Transverse colon (tissue), 4 donors: ENCODE results near the gene ADGRF4. TPM values are rescaled to one million over a fixed set of nuclear protein-coding genes. Genes with fewer than 3 reads are reported as not detected.
A peak's percentile ranks its signal among the peaks of the same experiment; 100 is the strongest.
"Not testable (repeated sequence)": the region's sequence is repeated elsewhere in the genome, so short reads cannot be mapped to it uniquely, and the experiment has no call there.

ENCODE experiments used
- DNase-seq: peaks from one replicate; pipeline ENCODE4 v3.0.0-alpha.2; 2019
- H3K27ac ChIP-seq, 4 donors: fragments of 200-600 bp; sonication (generic); 2 replicates each; pipeline ENCODE4 v1.5.1; 2016 to 2018; ENCODE audit warnings: inconsistent platforms in 4 of 4
- H3K27me3 ChIP-seq: fragments of 200-600 bp; sonication (generic); 2 replicates; pipeline ENCODE4 v1.5.1; 2017; ENCODE audit warnings: inconsistent platforms
- H3K36me3 ChIP-seq, 4 donors: fragments of 200-600 bp; sonication (generic); 2 replicates each; pipeline ENCODE4 v1.5.1; 2017 to 2019; ENCODE audit warnings: inconsistent platforms in 4 of 4
- H3K4me1 ChIP-seq, 4 donors: fragments of 200-600 bp; sonication (generic); 2 replicates each; pipeline ENCODE4 v1.5.1; 2017 to 2020; ENCODE audit warnings: inconsistent platforms in 4 of 4
- H3K4me3 ChIP-seq, 4 donors: fragments of 200-600 bp; sonication (generic); 1 replicate in 1 of 4; 2 replicates in 3 of 4; pipeline versions ENCODE4 v1.5.1 to v1.6.1; 2017 to 2019; ENCODE audit warnings: inconsistent platforms in 4 of 4
- H3K9me3 ChIP-seq, 2 donors: fragments of 200-600 bp; sonication (generic); 2 replicates each; pipeline ENCODE4 v1.5.1; 2017 to 2019; ENCODE audit warnings: inconsistent platforms in 2 of 2
- EP300 ChIP-seq: sonication (generic); formaldehyde crosslinking; IDR thresholded peaks from one replicate; pipeline ENCODE4 v1.6.1; 2017; ENCODE audit warnings: antibody characterized with exemption, low read depth
- POLR2A ChIP-seq: fragments of 450-650 bp; IDR thresholded peaks from one replicate; pipeline ENCODE4 v1.6.1; 2016; ENCODE audit warnings: antibody characterized with exemption, mild to moderate bottlenecking, moderate library complexity
- POLR2AphosphoS5 ChIP-seq, 3 donors: sonication (generic); formaldehyde crosslinking; IDR thresholded peaks; one replicate each; pipeline ENCODE4 v1.6.1; 2016; ENCODE audit warnings: antibody characterized with exemption in 3 of 3
- WGBS, 2 donors: methylation state at CpG; one replicate each; pipeline ENCODE4 v1.1.5; 2018; ENCODE audit warnings: low coverage in 1 of 2; 5-methylcytosine and 5-hydroxymethylcytosine counted together
- in situ Hi-C, 4 donors: fragments of 200-750 bp; cut with MboI; loops; one replicate each; pipeline versions ENCODE4 v1.15.0 to v1.15.1; 2017; ENCODE audit warnings: low sequenced_read_pairs in 3 of 4, low pct_ligation_motif_present in 1 of 4, low pct_unique_long_range_greater_than_20kb in 1 of 4
- intact Hi-C: fragments of 100-400 bp; cut with DNase I; formaldehyde crosslinking; loops from one replicate; pipeline ENCODE4 v1.15.1; 2023; ENCODE audit warnings: low total_unique reads
- total RNA-seq, 4 donors: library from RNA; depleted of rRNA; stranded (reverse); fragments of >200 nt; gene quantifications; one replicate each; pipeline ENCODE4 v1.1.0, GENCODE V29; 2016
- TF ChIP-seq, protein P1 (sequence below), 5 experiments: fragments of 200-600 bp in 3 of 5; fragments of 450-650 bp in 2 of 5; sonication (generic) in 3 of 5; IDR thresholded peaks; 1 replicate in 2 of 5; 2 replicates in 3 of 5; pipeline ENCODE4 v1.5.1; 2016 to 2017; ENCODE audit warnings: antibody characterized with exemption in 5 of 5, inconsistent platforms in 3 of 5, mild to moderate bottlenecking in 2 of 5, moderate library complexity in 1 of 5

The ADGRF4 gene
- total RNA-seq, 4 donors from 2014 or later, result 2.0 to 3.5 (median 3.0) TPM; not detected in 1

DNA sequence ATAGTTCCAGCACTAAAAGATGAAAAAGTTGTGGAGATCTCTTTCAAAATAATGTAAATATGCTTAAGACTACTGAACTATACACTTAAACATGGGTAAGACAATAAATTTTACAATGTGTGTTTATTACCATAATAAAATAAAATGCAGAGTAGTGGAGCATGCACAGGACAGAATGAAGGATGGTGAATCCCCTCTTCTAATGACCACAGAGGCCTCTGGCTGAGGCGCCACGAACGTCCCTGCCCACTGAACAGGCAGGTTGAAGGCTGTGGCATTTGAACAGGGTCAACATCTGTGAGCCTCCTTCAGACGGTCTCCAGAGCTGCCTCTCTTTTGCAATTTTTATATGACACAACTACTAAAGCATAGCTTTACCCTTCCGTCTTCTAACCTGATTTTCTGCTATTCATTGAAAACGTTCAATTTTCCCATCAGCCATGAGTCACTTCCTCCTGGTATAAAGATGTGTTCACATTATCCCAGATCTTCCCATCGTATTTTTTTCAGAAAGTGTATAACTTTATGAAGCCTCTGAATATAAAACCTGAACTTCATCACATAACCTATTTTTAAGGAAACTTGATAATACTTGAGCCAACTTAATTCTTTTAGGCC lies 37.8 kb downstream of the ADGRF4 start:
- Histone ChIP-seq H3K4me3 (no peak overlapping the region), H3K9me3 (no peaks in the 10 kb centered on the region), H3K27ac (peak overlapping the region in 1 of 4 donors; percentile 14), H3K4me1 (peaks cover 0 to 23% (median 3%) of the 10 kb centered on the region in 4 donors), H3K36me3 (no peaks in the 10 kb centered on the region), H3K27me3 (no peaks in the 10 kb centered on the region)
- intact Hi-C loops, result no loop called here
- 35 to 45% methylated on average over 7 of the region's 7 CpGs for WGBS, 2 donors
- TF ChIP-seq POLR2A (no peak), EP300 (no peak), POLR2AphosphoS5 (IDR thresholded peaks at IDR 0.05) (no peak)
- TF ChIP-seq, protein P1, sequence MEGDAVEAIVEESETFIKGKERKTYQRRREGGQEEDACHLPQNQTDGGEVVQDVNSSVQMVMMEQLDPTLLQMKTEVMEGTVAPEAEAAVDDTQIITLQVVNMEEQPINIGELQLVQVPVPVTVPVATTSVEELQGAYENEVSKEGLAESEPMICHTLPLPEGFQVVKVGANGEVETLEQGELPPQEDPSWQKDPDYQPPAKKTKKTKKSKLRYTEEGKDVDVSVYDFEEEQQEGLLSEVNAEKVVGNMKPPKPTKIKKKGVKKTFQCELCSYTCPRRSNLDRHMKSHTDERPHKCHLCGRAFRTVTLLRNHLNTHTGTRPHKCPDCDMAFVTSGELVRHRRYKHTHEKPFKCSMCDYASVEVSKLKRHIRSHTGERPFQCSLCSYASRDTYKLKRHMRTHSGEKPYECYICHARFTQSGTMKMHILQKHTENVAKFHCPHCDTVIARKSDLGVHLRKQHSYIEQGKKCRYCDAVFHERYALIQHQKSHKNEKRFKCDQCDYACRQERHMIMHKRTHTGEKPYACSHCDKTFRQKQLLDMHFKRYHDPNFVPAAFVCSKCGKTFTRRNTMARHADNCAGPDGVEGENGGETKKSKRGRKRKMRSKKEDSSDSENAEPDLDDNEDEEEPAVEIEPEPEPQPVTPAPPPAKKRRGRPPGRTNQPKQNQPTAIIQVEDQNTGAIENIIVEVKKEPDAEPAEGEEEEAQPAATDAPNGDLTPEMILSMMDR (IDR thresholded peaks at IDR 0.05), result no peak
- in situ Hi-C loops, result no loop called here
- DNase-seq, result peak; percentile 27

DNA sequence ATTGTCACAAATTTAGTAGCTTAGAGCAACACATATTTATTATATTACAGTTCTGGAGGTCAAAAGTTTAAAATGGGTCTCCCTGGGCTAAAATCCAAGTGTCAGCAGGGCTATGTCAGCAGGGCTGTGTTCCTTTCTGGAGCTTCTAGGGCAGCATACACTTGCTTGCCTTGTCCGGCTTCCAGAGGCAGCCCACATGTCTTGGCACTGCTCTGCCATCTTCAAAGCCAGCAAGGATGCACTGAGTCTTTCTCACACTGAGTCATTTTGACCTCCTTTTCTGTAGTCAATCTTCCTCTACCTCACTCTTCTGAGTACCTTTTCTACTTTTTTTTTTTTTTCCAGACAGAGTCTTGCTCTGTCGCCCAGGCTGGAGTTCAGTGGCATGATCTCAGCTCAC lies 39.0 kb downstream of the ADGRF4 start:
- no peaks in the 10 kb centered on the region for H3K36me3 ChIP-seq
- H3K4me1 ChIP-seq, result peaks cover 0 to 33% (median 9%) of the 10 kb centered on the region in 4 donors
- TF ChIP-seq POLR2AphosphoS5 (IDR thresholded peaks at IDR 0.05) (no peak), EP300 (no peak), POLR2A (no peak)
- TF ChIP-seq, protein P1 (IDR thresholded peaks at IDR 0.05), result no peak
- 83 to 85% methylated on average over 2 of the region's 2 CpGs for WGBS, 2 donors
- no peak for DNase-seq
- H3K27ac ChIP-seq, result no peak overlapping the region
- in situ Hi-C loops, result no loop called here
- no peak overlapping the region for H3K4me3 ChIP-seq
- H3K9me3 ChIP-seq, result no peaks in the 10 kb centered on the region
- intact Hi-C loops, result no loop called here
- H3K27me3 ChIP-seq, result no peaks in the 10 kb centered on the region

DNA sequence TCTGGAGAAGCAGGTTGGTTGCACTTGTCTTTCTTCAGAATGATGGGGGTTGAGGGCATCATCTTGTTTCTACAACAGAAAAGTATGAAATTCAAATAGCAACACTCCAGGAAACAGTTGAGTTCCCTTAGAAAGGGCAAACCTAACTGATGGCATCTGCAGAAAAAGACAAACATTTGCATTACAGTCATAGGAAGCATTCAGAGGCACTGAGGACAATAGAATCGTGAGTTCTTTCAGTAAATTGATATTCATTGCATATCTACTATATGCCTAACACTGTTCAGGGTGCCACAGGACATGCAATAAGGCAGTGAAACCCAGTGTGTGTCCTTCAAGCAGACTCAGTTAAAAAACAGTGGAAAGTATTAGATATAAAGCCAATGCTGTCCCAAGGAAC lies 42.3 kb downstream of the ADGRF4 start:
- no peak for DNase-seq
- 68 to 100% methylated on average over 1 of the region's 1 CpG for WGBS, 2 donors
- TF ChIP-seq POLR2A (no peak), POLR2AphosphoS5 (IDR thresholded peaks at IDR 0.05) (no peak)
- Histone ChIP-seq H3K9me3 (no peaks in the 10 kb centered on the region), H3K27me3 (no peaks in the 10 kb centered on the region), H3K36me3 (no peaks in the 10 kb centered on the region), H3K4me3 (no peak overlapping the region), H3K4me1 (peaks cover 0 to 29% (median 7%) of the 10 kb centered on the region in 4 donors), H3K27ac (no peak overlapping the region)
- intact Hi-C loops (no loop called here), in situ Hi-C loops (no loop called here)

DNA sequence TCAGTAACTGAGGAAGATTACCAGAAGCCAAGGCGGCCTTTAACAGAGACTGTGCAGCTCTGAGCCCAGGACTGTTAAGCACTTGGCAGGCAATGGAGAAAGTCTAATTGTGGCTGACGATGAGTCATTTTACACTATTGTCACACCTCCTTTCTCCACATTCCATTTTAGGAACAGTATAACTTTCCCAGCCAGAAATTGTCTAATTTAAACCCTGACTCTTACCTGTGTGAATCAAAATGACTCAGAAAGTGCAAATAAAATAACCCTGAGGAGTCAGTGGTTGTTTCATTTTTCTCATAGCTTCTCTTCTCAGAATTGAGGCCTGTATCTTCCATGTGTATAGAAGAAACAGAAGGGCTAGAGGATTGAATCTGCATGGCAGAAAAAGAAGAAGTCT lies 43.4 kb downstream of the ADGRF4 start:
- WGBS, 2 donors, result 34 to 36% methylated on average over 2 of the region's 2 CpGs
- Histone ChIP-seq H3K4me3 (no peak overlapping the region), H3K27ac (peak overlapping the region; percentile 51 to 63 (median 56)), H3K36me3 (no peaks in the 10 kb centered on the region), H3K4me1 (peaks cover 0 to 18% (median 7%) of the 10 kb centered on the region in 4 donors), H3K27me3 (no peaks in the 10 kb centered on the region), H3K9me3 (no peaks in the 10 kb centered on the region)
- no peak for TF ChIP-seq POLR2A
- TF ChIP-seq EP300, result no peak
- TF ChIP-seq, protein P1 (IDR thresholded peaks at IDR 0.05), result no peak
- TF ChIP-seq POLR2AphosphoS5 (IDR thresholded peaks at IDR 0.05), result no peak
- intact Hi-C loops, result no loop called here
- in situ Hi-C loops, result no loop called here
- DNase-seq, result peak; percentile 40

DNA sequence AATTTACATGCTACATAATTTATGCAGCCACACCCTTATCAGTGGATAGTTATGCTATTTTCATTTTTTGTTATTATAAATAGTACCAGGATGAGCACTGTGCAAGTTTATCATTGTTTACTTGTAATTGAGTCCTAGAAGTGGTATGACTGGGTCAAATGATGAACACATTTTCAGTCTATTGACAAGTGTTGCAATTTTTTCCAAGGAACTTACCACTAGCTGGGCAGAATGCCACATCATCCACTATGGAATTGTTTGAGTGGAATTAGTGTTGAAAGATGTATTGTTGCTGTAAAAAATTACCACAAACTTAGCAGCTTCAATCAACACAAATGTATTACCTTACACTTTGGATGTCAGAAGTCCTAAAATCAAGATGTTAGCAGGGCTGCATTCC lies 45.4 kb downstream of the ADGRF4 start:
- DNase-seq, result no peak
- Histone ChIP-seq H3K4me3 (no peak overlapping the region), H3K4me1 (peaks cover 0 to 17% (median 7%) of the 10 kb centered on the region in 4 donors), H3K27ac (no peak overlapping the region), H3K9me3 (no peaks in the 10 kb centered on the region), H3K36me3 (no peaks in the 10 kb centered on the region), H3K27me3 (no peaks in the 10 kb centered on the region)
- intact Hi-C loops, result no loop called here
- in situ Hi-C loops, result no loop called here
- TF ChIP-seq POLR2AphosphoS5 (IDR thresholded peaks at IDR 0.05), result no peak
- TF ChIP-seq, protein P1 (IDR thresholded peaks at IDR 0.05), result no peak
- TF ChIP-seq EP300, result no peak
- no peak for TF ChIP-seq POLR2A

DNA sequence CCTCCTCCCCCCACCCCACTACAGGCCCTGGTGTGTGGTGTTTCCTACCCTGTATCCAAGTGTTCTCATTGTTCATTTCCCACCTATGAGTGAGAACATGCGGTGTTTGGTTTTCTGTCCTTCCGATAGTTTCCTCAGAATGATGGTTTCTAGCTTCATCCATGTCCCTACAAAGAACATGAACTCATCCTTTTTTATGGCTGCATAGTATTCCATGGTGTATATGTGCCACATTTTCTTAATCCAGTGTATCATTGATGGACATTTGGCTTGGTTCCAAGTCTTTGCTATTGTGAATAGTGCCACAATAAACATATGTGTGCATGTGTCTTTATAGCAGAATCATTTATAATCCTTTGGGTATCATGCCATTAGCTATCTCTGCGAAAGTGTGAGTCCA lies 46.9 kb downstream of the ADGRF4 start:
- H3K27ac ChIP-seq, H3K27me3 ChIP-seq, H3K9me3 ChIP-seq, H3K4me3 ChIP-seq, in situ Hi-C loops, H3K36me3 ChIP-seq, DNase-seq, intact Hi-C loops: not testable (repeated sequence)
- H3K4me1 ChIP-seq, result peaks cover 0 to 17% (median 7%) of the 10 kb centered on the region in 4 donors
- WGBS, 2 donors, result 80 to 90% methylated on average over 1 to 3 of the region's 3 CpGs
